Muscle layer of colon (tissue), 2 donors: Measurements from ENCODE around the gene NTNG1.

ENCODE experiments used
- H3K27ac ChIP-seq: one replicate; pipeline ENCODE4 v1.7.0; 2013; ENCODE audit warnings: low read depth, mild to moderate bottlenecking, low read length, moderate library complexity
- H3K27me3 ChIP-seq, 2 donors: one replicate each; pipeline ENCODE4 v1.7.0; 2013; ENCODE audit warnings: low read length in 2 of 2, mild to moderate bottlenecking in 2 of 2; ENCODE audit not compliant: insufficient read depth in 2 of 2, control insufficient read depth in 1 of 2
- H3K36me3 ChIP-seq: one replicate; pipeline ENCODE4 v1.7.0; 2013; ENCODE audit warnings: mild to moderate bottlenecking, low read length; ENCODE audit not compliant: insufficient read depth
- H3K4me1 ChIP-seq: one replicate; pipeline ENCODE4 v1.7.0; 2013; ENCODE audit warnings: mild to moderate bottlenecking, low read length; ENCODE audit not compliant: insufficient read depth
- H3K4me3 ChIP-seq, 2 donors: one replicate each; pipeline ENCODE4 v1.7.0; 2013; ENCODE audit warnings: low read length in 2 of 2, low read depth in 1 of 2, mild to moderate bottlenecking in 1 of 2, moderate library complexity in 1 of 2
- H3K9ac ChIP-seq: one replicate; pipeline ENCODE4 v1.7.0; 2013; ENCODE audit warnings: low read length
- H3K9me3 ChIP-seq: one replicate; pipeline ENCODE4 v1.7.0; 2013; ENCODE audit warnings: mild to moderate bottlenecking, low read length
- donor health status: abdominal sarcoma.
- donor health status: Adenocarcinoma of cecum.

NTNG1 gene

GRCh38 chr1:107378426-107378825 lies 237.6 kb downstream of the NTNG1 start:
- H3K4me3 ChIP-seq = no peak overlapping the region
- no peaks in the 10 kb centered on the region for H3K4me1 ChIP-seq
- H3K36me3 ChIP-seq = no peaks in the 10 kb centered on the region
- no peaks in the 10 kb centered on the region for H3K27me3 ChIP-seq
- no peak overlapping the region for H3K9ac ChIP-seq
- H3K27ac ChIP-seq = no peak overlapping the region
- no peaks in the 10 kb centered on the region for H3K9me3 ChIP-seq

GRCh38 chr1:107378866-107379265 lies 238.0 kb downstream of the NTNG1 start:
- Histone ChIP-seq H3K9me3 (no peaks in the 10 kb centered on the region), H3K4me1 (no peaks in the 10 kb centered on the region), H3K27me3 (no peaks in the 10 kb centered on the region), H3K36me3 (no peaks in the 10 kb centered on the region), H3K27ac (no peak overlapping the region), H3K9ac (no peak overlapping the region), H3K4me3 (no peak overlapping the region)

- Histone ChIP-seq H3K9ac (no peak overlapping the region), H3K27me3 (no peaks in the 10 kb centered on the region), H3K4me3 (no peak overlapping the region), H3K9me3 (no peaks in the 10 kb centered on the region), H3K36me3 (no peaks in the 10 kb centered on the region), H3K4me1 (no peaks in the 10 kb centered on the region), H3K27ac (no peak overlapping the region)
Observed at GRCh38 chr1:107379826-107380225, 239.0 kb downstream of the NTNG1 start.

- H3K4me1 ChIP-seq = no peaks in the 10 kb centered on the region
- H3K4me3 ChIP-seq = no peak overlapping the region
- H3K9me3 ChIP-seq = no peaks in the 10 kb centered on the region
- no peak overlapping the region for H3K9ac ChIP-seq
- H3K36me3 ChIP-seq = no peaks in the 10 kb centered on the region
- H3K27me3 ChIP-seq = no peaks in the 10 kb centered on the region
- no peak overlapping the region for H3K27ac ChIP-seq
Observed at GRCh38 chr1:107389410-107390396, 248.9 kb downstream of the NTNG1 start.

GRCh38 chr1:107394301-107394700 lies 253.5 kb downstream of the NTNG1 start:
- H3K27me3 ChIP-seq = no peaks in the 10 kb centered on the region
- H3K36me3 ChIP-seq = no peaks in the 10 kb centered on the region
- H3K9ac ChIP-seq = no peak overlapping the region
- H3K27ac ChIP-seq = no peak overlapping the region
- no peak overlapping the region for H3K4me3 ChIP-seq
- no peaks in the 10 kb centered on the region for H3K4me1 ChIP-seq
- no peaks in the 10 kb centered on the region for H3K9me3 ChIP-seq

- Histone ChIP-seq H3K9ac (no peak overlapping the region), H3K4me1 (no peaks in the 10 kb centered on the region), H3K27me3 (no peaks in the 10 kb centered on the region), H3K36me3 (no peaks in the 10 kb centered on the region), H3K4me3 (no peak overlapping the region), H3K9me3 (no peaks in the 10 kb centered on the region), H3K27ac (no peak overlapping the region)
Observed at GRCh38 chr1:107401704-107402103, 260.9 kb downstream of the NTNG1 start.

- no peaks in the 10 kb centered on the region for H3K4me1 ChIP-seq
- H3K36me3 ChIP-seq = no peaks in the 10 kb centered on the region
- H3K9ac ChIP-seq = no peak overlapping the region
- no peaks in the 10 kb centered on the region for H3K27me3 ChIP-seq
- no peak overlapping the region for H3K27ac ChIP-seq
- no peak overlapping the region for H3K4me3 ChIP-seq
- no peaks in the 10 kb centered on the region for H3K9me3 ChIP-seq
Observed at GRCh38 chr1:107404756-107405155, 263.9 kb downstream of the NTNG1 start.

- Histone ChIP-seq H3K9ac (no peak overlapping the region), H3K27me3 (no peaks in the 10 kb centered on the region), H3K27ac (no peak overlapping the region), H3K4me3 (no peak overlapping the region), H3K36me3 (no peaks in the 10 kb centered on the region), H3K9me3 (no peaks in the 10 kb centered on the region), H3K4me1 (no peaks in the 10 kb centered on the region)
Observed at GRCh38 chr1:107405236-107405635, 264.4 kb downstream of the NTNG1 start.

- no peak overlapping the region for H3K4me3 ChIP-seq
- no peak overlapping the region for H3K9ac ChIP-seq
- no peak overlapping the region for H3K27ac ChIP-seq
- H3K27me3 ChIP-seq = no peaks in the 10 kb centered on the region
- no peaks in the 10 kb centered on the region for H3K9me3 ChIP-seq
- H3K36me3 ChIP-seq = no peaks in the 10 kb centered on the region
- H3K4me1 ChIP-seq = no peaks in the 10 kb centered on the region
Observed at GRCh38 chr1:107407011-107407410, 266.2 kb downstream of the NTNG1 start.

- Histone ChIP-seq H3K4me3 (no peak overlapping the region), H3K4me1 (no peaks in the 10 kb centered on the region), H3K9me3 (no peaks in the 10 kb centered on the region), H3K27me3 (no peaks in the 10 kb centered on the region), H3K9ac (no peak overlapping the region), H3K36me3 (no peaks in the 10 kb centered on the region), H3K27ac (no peak overlapping the region)
Observed at GRCh38 chr1:107413546-107413945, 272.7 kb downstream of the NTNG1 start.

- no peak overlapping the region for H3K27ac ChIP-seq
Observed at GRCh38 chr1:107413951-107414350, 273.1 kb downstream of the NTNG1 start.

GRCh38 chr1:107414550-107414949 lies 273.7 kb downstream of the NTNG1 start:
- no peaks in the 10 kb centered on the region for H3K9me3 ChIP-seq
- no peak overlapping the region for H3K4me3 ChIP-seq
- H3K27ac ChIP-seq = no peak overlapping the region
- H3K9ac ChIP-seq = no peak overlapping the region
- no peaks in the 10 kb centered on the region for H3K4me1 ChIP-seq
- no peaks in the 10 kb centered on the region for H3K36me3 ChIP-seq
- H3K27me3 ChIP-seq = no peaks in the 10 kb centered on the region

More at GRCh38 chr1:107413951-107414350, 273.1 kb downstream of the NTNG1 start:
- H3K36me3 ChIP-seq = no peaks in the 10 kb centered on the region
- H3K27me3 ChIP-seq = no peaks in the 10 kb centered on the region
- H3K9me3 ChIP-seq = no peaks in the 10 kb centered on the region
- H3K9ac ChIP-seq = no peak overlapping the region
- H3K4me3 ChIP-seq = no peak overlapping the region
- H3K4me1 ChIP-seq = no peaks in the 10 kb centered on the region
